Hepatocyte (in vitro differentiated cells): ENCODE results near the gene HES5.

Source experiments
- CTCF ChIP-seq: fragments of 200-600 bp; sonication (generic); IDR thresholded peaks from 2 replicates; pipeline ENCODE4 v1.5.1; 2016; ENCODE audit warnings: antibody characterized with exemption, mild to moderate bottlenecking; ENCODE audit not compliant: poor library complexity
- EZH2 ChIP-seq: fragments of 200-600 bp; sonication (generic); IDR thresholded peaks from 2 replicates; pipeline ENCODE4 v1.6.1; 2016; ENCODE audit warnings: antibody characterized with exemption, mild to moderate bottlenecking, borderline replicate concordance
- EZH2phosphoT487 ChIP-seq: fragments of 200-600 bp; sonication (generic); IDR thresholded peaks from one replicate; pipeline ENCODE4 v1.6.1; 2018; ENCODE audit warnings: antibody characterized with exemption, mild to moderate bottlenecking, low read depth, moderate library complexity; ENCODE audit not compliant: unreplicated experiment, severe bottlenecking

- TF ChIP-seq EZH2 (no peak), CTCF (no peak), EZH2phosphoT487 (no peak)
Observed at GRCh38 chr1:2495026-2495425, 35.0 kb downstream of the HES5 start.
